ENCODE results near the gene LPIN1.
"Not testable (repeated sequence)": the region's sequence is repeated elsewhere in the genome, so short reads cannot be mapped to it uniquely, and the experiment has no call there.

LPIN1 gene

GRCh38 chr2:11715987-11716652 is 30.3 kb upstream of the LPIN1 start:
- DNase-seq (ENCODE audit: low read depth, low spot score), result no peak

DNA sequence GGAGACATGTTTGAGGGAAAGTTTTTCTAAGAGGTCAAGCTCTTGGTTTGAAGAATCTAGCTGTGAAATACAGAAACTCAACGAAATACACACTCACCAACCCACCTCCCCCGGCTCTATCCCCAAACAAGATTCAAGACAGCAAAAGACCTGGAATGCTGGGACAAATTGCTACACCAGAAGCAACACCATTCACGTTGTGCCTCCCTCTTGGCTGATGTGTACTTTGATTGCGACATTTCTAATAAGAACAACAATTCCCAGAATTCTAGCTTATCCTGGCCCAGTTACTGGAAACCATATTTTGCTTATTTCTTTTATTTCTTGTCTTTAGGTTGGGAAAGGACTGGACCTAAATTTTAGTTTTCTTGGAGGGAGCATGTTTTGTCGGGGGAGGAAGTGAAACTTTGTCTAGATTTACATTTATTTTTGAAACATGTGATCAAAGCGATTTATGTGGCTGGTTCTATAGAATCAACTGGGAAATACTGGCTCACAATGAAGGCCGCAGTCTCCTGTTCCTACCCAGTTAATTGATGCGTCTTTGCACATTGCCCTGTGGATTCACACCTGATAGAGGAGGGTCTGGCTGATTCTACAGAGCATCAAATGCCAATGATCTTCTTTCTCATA is 29.6 kb upstream of the LPIN1 start:
- DNase-seq (ENCODE audit: low read depth, low spot score), result no peak

- no peak for DNase-seq (ENCODE audit: low read depth, low spot score)
These were observed 28.8 kb upstream of the LPIN1 start for GRCh38 chr2:11717623-11718022.

DNA sequence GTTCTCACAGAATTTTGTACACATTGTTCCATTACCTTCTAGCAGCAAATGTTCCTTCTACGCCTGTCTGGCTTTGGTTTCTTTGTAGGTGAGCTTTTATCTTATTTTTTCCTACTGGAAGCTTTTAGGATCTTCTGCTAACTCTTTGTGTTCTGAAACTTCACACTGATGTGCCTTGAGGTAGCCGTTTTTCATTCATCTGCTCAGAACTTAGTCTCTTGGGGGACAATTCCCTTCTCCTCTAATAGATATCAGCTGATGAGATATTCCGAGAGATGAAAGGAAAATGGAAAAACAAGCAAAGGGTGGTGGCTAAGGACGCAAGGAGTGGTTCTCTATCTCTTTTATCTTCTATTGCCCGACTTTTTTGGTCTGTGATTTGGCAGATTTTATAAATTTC is 27.8 kb upstream of the LPIN1 start:
- no peak for DNase-seq (ENCODE audit: low read depth, low spot score)

DNA sequence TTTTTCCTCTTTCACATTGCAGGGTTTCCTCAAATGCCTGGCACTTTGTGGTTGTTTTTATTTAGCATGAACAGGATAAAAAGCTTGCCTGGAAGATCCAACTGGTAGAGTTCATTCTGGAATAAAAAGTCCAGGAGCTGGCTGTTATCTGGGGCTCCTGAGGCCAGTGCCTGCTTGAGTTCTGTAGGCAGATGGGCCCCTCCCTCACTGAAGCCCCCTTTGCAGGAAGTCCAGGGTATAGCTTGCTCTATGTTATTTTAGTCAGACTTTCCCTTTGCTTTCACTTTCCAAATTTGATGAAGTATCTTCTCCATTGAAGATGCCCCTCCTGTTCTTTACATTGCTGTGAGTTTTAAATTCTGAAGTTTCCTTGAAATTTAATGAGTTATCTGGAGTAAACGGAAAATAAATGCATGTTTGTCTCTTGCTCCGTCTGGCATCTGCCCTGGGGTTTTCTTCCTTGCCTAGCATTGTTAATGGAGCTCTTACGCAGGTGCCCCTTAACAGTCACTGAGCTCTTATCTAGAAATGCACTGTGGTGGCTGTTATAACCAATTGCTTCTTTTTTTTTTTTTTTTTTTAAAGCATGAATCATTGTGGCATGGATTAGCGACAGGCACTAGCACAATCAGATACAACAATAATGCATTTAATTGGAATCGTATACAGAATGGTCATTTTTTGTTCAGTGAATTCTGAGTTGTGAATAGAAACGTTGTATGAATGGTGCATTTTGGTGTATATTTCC is 27.0 kb upstream of the LPIN1 start:
- DNase-seq (ENCODE audit: low read depth, low spot score), result no peak

GRCh38 chr2:11720752-11721151 is 25.7 kb upstream of the LPIN1 start:
- no peak for DNase-seq (ENCODE audit: low read depth, low spot score)

DNA sequence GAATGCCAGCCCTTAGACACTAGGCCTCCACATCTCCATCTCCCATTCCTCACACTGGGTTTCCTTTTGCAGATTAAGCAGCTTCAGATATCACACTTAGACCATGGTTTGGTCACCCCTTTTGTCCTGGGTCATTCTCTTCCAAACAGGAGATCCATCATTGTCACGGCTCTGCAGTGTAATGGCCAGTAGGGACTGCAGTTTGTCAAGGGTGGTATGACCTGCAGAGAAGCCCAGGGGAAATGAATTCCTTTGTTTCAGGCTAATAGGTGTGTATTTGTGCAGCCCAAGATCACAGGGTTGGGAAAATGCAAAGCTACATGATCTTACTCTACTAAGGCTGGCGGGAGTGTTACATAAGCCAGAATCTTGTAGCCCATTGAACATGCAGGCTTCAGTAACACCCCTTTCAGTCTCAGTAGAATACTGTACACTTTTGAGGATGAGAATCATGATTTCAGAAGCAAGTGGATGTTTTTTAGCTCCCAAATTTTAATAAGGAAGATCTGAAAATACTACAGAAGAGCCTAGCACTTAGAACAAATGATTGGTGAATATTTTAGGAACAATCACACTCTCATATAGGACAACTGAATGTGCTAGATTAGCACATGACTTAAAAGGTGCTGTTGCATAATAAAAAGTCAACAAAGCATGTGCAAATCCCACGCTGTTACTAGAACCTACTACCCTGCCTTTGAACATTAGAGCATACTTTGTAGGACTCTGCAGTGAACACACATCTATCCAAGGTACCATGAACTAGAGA is 24.0 kb upstream of the LPIN1 start:
- no peak for DNase-seq (ENCODE audit: low read depth, low spot score)

GRCh38 chr2:11723061-11723371 is 23.4 kb upstream of the LPIN1 start:
- no peak for DNase-seq (ENCODE audit: low read depth, low spot score)

DNA sequence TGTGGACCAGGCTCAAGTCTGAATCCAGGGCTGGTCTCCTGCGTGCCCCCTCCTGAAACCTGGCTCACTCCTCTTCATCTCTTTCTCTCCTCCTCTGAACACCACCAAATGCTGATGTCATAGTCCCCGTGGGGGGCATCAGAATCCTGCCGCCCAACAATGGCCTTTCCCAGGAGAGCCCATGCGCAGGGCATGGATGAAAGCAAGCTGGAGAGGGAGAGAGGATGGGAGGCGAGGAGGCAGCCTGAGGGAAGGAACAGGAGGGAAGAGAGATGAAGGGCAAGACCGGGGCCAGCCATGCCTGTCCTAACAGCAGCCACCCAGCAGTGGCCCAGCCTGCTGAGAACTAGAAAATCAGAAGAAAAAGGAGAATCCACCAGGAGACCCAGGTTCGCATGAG is 22.3 kb upstream of the LPIN1 start:
- no peak for DNase-seq (ENCODE audit: low read depth, low spot score)

GRCh38 chr2:11726384-11726783 is 20.0 kb upstream of the LPIN1 start:
- DNase-seq (ENCODE audit: low read depth, low spot score), result no peak

DNA sequence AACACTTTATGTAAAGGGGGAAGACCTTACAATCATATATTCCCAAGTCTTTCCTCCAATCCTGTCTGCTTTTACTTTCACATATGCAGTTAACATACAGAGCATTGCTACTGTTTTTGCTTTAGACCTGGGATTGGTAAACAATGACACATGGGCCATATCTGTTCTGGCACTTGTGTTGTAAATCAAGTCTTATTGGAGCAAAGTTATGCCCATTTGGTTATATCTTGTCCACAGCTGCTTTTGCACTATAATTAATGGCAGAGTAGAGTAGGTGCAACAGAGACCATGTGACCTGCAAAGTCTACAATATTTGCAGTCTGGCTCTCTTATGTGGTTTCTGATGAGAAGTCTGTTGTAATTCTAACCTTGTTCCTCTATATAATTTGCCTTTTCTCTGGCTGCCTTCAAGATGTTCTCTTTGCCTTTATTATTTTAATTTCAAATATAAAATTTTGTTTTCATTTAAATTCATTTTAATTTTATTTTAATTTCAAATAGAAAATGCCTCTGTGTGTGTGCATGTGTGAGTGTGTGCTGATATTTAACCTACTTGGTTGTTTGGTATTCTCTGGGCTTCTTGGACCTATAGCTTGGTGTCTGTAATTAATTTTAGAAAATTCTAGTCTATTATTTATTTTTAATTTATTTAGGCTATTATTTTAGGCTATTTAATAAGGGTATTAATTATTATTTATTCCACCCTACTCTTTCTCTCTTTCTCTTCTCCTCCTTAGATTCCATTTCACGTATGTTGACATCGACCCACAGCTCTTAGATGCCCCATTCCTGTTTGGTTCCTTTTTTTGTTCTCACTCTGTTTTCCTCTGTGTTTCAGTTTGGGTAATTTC is 16.8 kb upstream of the LPIN1 start:
- DNase-seq (ENCODE audit: low read depth, low spot score), result no peak

GRCh38 chr2:11731214-11731984 is 15.0 kb upstream of the LPIN1 start:
- DNase-seq (ENCODE audit: low read depth, low spot score), result not testable (repeated sequence)

GRCh38 chr2:11732587-11732986 is 13.8 kb upstream of the LPIN1 start:
- DNase-seq (ENCODE audit: low read depth, low spot score), result no peak

DNA sequence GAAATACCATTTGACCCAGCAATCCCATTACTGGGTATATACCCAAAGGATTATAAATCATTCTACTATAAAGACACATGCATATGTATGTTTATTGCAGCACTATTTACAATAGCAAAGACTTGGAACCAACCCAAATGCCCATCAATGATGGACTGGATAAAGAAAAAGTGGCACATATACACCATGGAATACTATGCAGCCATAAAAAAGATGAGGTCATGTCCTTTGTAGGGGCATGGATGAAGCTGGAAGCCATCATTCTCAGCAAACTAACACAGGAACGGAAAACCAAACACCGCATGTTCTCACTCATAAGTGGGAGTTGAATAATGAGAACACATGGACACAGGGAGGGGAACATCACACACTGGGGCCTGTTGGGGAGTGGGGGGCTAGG is 8.6 kb upstream of the LPIN1 start:
- not testable (repeated sequence) for DNase-seq (ENCODE audit: low read depth, low spot score)

DNA sequence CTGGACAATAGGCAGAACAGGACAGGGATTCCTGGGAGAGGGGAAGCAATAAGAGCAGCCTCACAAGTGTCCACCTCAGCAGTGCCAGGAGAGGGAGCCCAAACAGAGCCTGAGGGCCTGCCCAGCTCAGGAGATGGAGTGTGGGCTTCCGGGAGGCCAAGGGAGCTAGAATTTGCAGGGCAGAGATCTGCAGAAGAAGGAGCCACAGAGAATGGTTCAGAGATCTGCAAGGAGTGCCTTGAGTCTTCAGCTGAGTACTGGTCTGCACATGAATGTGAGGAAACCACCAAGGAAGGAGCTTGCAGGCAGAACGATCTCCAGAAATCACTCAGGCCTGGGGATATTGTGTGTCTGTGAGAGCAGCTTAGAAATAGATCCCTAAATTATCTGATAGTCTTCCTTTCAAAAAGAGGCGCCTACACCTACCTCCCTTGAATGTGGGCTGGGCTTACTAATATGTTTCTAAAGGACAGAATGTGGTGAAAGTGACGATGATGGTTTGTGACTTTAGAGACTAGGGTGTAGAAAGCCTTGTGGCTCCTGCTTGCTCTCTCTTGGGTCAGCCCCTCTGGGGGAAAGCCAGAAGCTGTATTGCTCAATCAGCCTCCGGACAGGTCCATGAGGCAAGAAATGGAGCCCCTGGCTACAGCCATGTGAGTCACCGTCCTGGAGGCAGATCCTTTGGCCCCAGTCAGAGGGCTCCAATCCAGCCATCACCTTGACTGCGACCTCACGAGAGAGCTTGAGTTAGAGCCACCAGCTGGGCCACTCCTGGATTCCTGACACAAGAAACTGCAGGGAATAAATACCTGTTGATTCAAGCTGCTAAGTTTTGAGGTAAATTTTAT is 7.6 kb upstream of the LPIN1 start:
- DNase-seq (ENCODE audit: low read depth, low spot score), result no peak

DNA sequence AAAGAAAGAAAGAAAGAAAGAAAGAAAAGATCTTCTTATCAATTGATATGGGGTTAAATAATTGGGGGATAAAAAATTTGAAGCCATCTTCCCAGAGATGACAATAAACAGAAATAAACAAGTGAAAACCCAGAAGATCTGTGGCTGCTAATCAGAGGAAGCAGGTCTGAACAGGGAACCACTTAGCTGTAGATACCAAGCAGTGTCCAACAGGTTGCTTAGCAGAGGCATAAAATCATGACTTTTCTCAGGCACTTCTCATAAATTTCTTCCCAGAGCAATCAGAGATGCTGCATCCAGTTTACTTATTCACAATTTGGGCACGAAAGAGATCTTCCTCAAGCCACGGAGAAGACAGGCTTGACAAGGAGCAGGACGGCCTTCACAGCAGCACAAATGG is 5.7 kb upstream of the LPIN1 start:
- no peak for DNase-seq (ENCODE audit: low read depth, low spot score)

GRCh38 chr2:11742317-11742701 is 4.1 kb upstream of the LPIN1 start:
- no peak for DNase-seq (ENCODE audit: low read depth, low spot score)

- DNase-seq (ENCODE audit: low read depth, low spot score), result no peak
These were observed 3.6 kb upstream of the LPIN1 start for GRCh38 chr2:11742702-11743357.

DNA sequence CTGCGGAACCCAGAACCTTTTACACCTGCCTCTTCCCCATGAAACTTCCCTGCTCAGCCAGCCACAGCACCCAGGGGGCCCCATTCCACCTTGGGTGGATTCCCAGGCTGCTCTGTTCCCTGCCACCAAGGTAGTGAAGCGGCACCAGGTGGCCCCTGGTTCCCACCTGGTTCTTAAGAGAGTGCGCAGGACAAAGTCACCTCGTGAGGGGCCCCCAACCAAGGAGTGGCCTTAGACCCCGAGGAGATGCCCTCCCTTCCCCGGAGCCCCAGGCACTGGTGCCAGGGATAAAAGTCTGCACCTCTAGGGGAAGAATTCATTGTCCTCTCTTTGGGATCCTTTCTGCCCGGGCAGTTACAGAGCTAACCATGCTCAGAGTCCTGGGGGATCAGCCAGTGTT is 3.1 kb upstream of the LPIN1 start:
- no peak for DNase-seq (ENCODE audit: low read depth, low spot score)
